GM19463 (cell line): ENCODE measurements around the gene TMOD4.

ENCODE experiments used
- ATAC-seq: cut with Tn5 transposase; IDR thresholded peaks from one replicate; pipeline ENCODE4 v1.9.1; 2021; ENCODE audit warnings: mild to moderate bottlenecking, moderate library complexity; ENCODE audit not compliant: unreplicated experiment

TMOD4 gene

DNA sequence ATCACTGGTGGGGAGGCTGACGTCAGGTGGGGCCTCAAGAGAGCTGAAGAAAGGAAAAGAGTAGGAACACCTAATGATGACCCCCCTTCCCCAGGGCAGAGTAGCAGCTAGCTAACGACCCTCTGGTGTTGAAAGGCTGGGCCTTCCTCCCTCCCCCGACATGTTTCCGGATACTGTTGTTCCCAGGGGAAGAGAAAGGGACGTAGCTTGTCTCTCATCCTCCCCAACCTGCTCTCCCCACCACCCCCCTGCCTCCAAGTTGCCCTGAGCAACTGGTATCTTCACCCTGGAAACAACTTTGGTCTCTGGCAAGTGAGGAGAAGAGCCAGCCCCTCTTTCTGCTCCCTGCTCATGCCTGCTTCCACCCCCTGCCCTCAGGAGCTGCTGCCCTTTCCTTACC lies 31.8 kb downstream of the TMOD4 start:
- no peak for ATAC-seq

GRCh38 chr1:151143057-151143435 lies 32.7 kb downstream of the TMOD4 start:
- ATAC-seq, result no peak

- ATAC-seq, result no peak
Measured at GRCh38 chr1:151142411-151143056, 33.2 kb downstream of the TMOD4 start.

DNA sequence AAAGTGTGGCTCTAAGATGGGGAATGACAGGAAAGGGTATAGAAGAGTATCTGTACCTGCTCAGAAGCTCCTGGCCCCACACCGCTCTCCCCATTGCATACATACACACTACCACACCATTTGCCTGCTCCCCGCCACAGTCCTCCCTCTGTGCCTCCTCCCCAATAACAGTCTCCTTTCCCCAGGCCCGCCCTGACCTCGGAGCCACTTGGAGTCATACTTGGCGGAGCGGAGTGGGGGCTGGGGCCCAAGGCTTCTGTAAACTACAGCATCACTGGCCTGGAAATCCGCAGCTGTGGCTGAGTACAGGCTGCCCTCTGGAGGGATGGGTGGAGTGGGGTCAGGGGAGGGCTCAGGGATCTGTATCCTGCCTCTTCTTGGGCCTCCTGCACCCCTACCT lies 38.0 kb downstream of the TMOD4 start:
- ATAC-seq, result no peak

DNA sequence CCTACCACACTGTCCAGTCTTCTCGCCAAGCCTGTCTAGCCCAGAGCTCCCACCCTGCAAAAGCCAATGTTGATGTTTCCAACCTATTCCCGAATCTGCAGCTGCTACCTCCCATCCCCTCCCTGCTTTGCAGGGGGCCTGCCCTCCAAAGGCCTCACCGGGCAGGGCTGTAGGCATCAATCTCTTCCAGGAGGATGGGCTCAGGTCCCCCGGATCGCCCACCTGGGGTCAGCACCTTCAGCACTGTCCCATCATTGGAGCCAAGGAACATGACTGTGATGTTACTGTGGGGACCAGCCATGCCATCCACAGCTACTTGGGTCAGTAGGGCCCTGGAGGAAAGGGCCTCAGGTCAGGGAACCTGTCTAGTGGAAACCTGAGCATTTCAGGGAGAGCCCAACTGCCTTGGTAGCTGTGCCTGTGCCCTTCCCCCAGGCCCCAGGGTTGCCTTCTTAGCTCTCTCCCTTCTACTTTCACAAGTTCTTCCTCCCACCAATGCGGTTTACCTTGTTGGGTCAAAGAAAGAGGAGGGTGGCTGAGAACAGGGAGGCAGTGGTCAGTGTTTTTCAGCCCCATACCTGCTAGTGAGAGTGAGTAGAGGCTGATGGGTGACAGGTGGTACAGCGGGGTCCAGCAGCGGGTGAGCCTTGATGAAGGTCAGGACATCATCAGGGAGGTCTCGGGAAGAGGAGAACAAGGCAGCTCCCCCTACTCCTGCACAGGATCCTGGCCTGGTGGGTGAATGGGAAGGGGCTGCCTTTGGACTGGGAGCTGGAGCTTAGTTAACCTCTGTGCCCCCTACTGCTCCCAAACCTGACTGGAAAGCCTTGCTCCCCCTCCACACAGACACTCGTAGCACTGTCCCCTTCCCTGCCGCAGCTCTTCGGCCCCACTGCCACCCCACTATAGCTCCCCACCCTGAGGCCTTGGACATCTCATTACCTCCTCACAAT lies 40.1 kb downstream of the TMOD4 start:
- no peak for ATAC-seq

GRCh38 chr1:151134991-151135390 lies 40.8 kb downstream of the TMOD4 start:
- no peak for ATAC-seq

GRCh38 chr1:151134396-151134795 lies 41.4 kb downstream of the TMOD4 start:
- no peak for ATAC-seq

- no peak for ATAC-seq
Measured at GRCh38 chr1:151133018-151133806, 42.6 kb downstream of the TMOD4 start.

DNA sequence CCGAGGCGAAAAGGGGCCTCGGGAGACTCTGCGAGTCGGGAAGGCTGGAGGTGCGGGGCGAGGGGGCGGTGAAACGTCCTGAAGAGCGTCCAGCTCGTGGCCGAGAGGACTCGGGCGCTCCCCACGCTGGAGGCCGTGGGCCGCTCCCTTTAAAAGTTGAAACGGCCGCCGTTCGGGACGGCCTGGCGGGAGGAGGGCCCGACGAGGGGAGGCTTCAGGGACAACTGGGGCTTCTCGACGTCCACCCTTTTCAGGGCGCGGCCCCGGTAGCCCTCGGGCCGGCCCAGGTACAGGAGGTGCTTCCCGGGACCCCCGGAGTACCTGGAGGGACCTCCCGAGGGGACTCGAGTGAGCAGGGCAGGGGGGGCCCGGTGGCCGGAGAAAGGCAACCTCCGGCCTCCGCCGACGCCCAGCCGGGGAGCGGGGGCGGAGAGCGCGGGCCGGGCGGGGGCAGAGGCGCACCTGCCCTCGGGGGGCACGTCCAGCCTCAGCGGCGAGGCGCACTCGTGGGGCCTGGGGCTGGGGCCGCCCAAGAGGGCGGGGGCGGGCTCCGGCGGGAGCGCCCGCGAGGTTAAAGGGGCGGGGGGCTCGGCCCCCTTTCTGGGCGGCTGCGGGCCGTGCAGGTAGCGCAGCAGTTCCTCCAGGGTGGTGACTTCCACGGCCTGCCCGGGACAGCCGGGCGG lies 43.3 kb downstream of the TMOD4 start:
- ATAC-seq, result no peak

DNA sequence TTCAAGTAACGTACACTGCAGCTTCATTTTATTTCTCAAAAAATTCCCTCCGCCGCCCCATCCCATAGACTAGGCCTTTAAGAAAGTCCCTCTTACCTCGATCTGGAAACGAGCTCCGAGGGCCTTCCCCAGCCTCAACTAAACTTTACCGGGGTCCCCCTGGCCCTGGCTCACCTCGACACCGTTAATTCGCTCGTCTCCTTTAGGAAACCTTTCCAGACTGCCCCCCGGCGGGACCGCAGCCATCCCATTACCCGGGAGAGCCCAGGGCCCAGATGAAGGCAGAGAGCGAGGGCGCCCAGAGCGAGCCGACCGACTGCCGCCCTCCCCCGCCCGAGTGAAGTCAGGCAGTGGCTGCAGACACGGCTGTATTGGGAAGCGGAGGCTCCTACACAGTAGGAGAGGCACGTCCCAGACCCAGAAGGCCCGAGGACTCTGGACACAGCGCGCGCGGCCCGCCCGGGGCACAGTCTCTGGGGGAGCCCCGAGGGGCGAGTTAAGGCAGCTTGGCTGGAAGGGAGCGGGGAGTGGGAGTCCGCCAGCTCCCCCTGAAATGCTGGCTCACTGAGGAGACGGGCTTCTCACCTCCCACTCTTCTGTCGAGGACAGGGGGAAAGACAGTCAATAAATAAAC lies 44.0 kb downstream of the TMOD4 start:
- ATAC-seq, result no peak

GRCh38 chr1:151130987-151131586 lies 44.7 kb downstream of the TMOD4 start:
- ATAC-seq, result peak; percentile 84

DNA sequence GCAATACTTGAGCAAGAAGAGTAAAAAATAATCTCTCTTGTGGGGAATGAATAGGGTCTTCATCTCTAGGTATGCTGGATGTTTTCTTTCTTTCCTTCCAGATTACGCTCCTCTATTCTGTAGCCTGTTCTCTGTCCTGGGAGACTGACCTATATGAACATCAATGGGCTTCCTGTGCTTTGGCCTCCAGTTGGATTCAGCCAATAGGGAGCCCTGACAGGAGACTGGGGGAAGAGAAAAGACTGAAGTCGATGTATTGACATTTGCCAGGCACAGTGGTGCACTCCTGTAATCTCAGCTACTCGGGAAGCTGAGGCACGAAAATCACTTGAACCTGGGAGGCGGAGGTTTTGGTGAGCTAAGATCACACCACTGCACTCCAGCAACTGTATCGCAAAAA lies 47.0 kb downstream of the TMOD4 start:
- ATAC-seq, result no peak

DNA sequence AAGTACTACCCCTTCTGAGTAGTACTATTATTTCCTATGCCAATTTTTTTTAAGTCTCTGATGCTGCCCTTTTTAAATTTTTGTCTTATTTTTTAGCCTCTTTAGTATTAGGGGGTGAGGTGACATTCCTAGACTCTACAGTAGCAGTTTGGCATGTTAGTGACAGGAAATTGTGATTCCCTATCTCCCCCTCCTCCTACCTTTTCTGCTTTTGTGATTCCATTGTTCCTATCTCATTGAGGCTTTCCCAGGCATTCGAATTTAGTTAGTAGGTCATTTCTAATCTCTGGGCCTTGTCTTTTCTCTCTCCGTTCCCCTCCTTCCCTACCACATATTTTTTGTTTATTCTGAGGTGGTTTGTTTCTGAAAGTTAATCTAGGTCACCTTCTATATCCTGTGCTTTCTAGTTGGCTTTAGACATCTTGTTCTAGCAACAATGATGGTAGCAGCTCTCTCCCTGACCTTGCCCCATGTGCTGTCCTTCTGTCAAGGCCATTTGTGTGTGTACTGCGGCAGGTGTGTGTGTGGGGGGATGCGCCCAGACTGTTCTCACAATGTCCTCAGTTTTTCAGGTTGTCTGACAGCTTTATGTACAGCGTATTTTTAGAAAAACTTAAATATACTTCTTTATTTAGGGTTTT lies 50.9 kb downstream of the TMOD4 start:
- no peak for ATAC-seq
